ENCODE measurements around the gene HIF1A. TPM values are rescaled to one million over a fixed set of nuclear protein-coding genes. Genes with fewer than 3 reads are reported as not detected.
A peak's percentile ranks its signal among the peaks of the same experiment; 100 is the strongest.

The HIF1A gene
- total RNA-seq, 1 donor from 2014 or later = 660 TPM

DNA sequence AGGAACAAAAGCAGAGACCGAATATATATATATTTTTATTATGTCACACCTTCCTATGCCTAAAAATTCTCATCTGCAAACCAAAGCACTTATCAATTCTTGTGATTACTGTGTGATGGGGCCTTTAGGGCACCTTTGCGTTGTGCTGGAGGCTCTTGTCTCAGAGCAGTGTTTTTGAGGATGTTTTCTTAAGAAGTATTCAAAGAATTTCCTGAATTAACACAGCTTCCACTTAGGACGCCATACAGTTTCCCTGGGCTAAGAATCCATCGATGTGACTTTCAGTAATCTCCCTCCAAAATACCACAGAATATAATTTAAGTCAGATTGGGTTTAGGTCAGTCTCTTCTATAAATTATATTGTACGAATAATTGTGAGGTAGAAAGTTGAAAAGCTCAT, 22.0 kb upstream of the HIF1A start:
- TF ChIP-seq, protein P1, sequence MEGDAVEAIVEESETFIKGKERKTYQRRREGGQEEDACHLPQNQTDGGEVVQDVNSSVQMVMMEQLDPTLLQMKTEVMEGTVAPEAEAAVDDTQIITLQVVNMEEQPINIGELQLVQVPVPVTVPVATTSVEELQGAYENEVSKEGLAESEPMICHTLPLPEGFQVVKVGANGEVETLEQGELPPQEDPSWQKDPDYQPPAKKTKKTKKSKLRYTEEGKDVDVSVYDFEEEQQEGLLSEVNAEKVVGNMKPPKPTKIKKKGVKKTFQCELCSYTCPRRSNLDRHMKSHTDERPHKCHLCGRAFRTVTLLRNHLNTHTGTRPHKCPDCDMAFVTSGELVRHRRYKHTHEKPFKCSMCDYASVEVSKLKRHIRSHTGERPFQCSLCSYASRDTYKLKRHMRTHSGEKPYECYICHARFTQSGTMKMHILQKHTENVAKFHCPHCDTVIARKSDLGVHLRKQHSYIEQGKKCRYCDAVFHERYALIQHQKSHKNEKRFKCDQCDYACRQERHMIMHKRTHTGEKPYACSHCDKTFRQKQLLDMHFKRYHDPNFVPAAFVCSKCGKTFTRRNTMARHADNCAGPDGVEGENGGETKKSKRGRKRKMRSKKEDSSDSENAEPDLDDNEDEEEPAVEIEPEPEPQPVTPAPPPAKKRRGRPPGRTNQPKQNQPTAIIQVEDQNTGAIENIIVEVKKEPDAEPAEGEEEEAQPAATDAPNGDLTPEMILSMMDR (IDR thresholded peaks at IDR 0.05) = no peak
- Mint-ChIP-seq H3K36me3 (ENCODE audit: low read depth) (no peaks in the 10 kb centered on the region), H3K27me3 (ENCODE audit: low read depth) (no peaks in the 10 kb centered on the region), H3K4me1 (ENCODE audit: low read depth) (peaks cover 11% of the 10 kb centered on the region), H3K4me3 (ENCODE audit: unreplicated experiment) (no peak overlapping the region), H3K9me3 (ENCODE audit: low read depth) (no peaks in the 10 kb centered on the region), H3K27ac (ENCODE audit: unreplicated experiment) (no peak overlapping the region)
- no peak for DNase-seq (ENCODE audit: low spot score)

DNA sequence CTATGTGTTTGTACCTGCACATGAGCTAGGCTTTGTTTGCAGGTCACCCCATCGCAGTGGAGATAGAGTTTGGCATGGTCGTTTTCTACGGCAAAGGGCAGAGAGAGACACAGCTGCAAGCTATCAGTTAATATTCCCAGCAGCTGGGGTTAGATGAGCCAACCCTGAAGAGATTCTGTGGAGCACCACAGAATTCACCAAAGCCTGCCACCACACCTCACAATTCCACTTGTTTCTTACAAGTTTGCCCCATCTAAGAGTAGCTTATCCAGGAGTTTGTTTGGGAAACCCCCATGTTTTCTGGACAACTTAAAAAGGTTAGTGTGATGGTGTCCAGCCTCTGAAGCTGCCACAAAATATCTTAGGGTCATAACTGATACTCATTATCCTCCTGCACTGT, 20.0 kb upstream of the HIF1A start:
- TF ChIP-seq, protein P1 (IDR thresholded peaks at IDR 0.05) = no peak
- H3K9me3 Mint-ChIP-seq (ENCODE audit: low read depth) = no peaks in the 10 kb centered on the region
- H3K4me3 Mint-ChIP-seq (ENCODE audit: unreplicated experiment) = no peak overlapping the region
- no peaks in the 10 kb centered on the region for H3K36me3 Mint-ChIP-seq (ENCODE audit: low read depth)
- no peaks in the 10 kb centered on the region for H3K27me3 Mint-ChIP-seq (ENCODE audit: low read depth)
- no peak for DNase-seq (ENCODE audit: low spot score)
- H3K27ac Mint-ChIP-seq (ENCODE audit: unreplicated experiment) = no peak overlapping the region
- H3K4me1 Mint-ChIP-seq (ENCODE audit: low read depth) = peaks cover 19% of the 10 kb centered on the region

DNA sequence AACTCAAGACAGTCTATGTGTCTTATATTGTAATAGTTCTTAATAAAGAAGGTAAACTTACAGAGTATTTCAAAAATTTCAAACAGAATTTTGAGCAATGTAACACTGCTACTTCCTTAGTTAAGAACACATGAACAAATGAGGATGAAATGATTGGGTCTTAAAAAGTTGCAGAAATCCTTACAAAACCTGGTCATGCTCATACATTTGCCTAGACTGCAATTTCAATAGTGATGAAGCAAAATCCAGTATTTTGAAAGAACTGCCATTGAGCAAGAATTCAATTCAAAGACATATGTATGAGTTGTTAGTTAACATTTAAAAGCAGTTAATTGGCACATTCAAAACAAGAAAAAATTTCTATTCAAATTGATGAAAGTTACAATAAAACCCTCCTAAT, 17.8 kb upstream of the HIF1A start:
- TF ChIP-seq, protein P1 (IDR thresholded peaks at IDR 0.05) = no peak
- H3K4me1 Mint-ChIP-seq (ENCODE audit: low read depth) = peaks cover 28% of the 10 kb centered on the region
- DNase-seq (ENCODE audit: low spot score) = no peak
- H3K4me3 Mint-ChIP-seq (ENCODE audit: unreplicated experiment) = no peak overlapping the region
- H3K27ac Mint-ChIP-seq (ENCODE audit: unreplicated experiment) = no peak overlapping the region
- H3K9me3 Mint-ChIP-seq (ENCODE audit: low read depth) = no peaks in the 10 kb centered on the region
- H3K36me3 Mint-ChIP-seq (ENCODE audit: low read depth) = no peaks in the 10 kb centered on the region
- no peaks in the 10 kb centered on the region for H3K27me3 Mint-ChIP-seq (ENCODE audit: low read depth)

DNA sequence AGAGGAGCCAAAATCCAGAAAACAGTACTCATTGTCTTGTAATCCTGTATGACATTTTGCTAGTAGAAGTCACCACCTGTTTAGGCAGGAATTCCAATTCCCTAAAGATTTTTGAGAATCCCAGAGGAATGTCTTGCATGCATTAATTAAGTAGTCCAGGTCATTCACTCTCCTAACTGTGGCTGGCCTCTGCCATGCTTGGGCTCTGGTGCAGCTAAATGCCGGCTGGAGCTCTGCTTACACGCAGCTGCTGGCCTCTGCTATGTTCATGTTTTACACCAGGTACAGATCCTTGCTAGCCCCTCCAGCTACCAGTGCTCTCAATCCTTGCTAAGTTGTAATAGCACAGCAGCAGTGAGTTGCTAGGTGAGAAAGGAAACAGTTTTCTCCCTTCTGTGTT, 16.3 kb upstream of the HIF1A start:
- H3K36me3 Mint-ChIP-seq (ENCODE audit: low read depth) = no peaks in the 10 kb centered on the region
- TF ChIP-seq, protein P1 (IDR thresholded peaks at IDR 0.05) = no peak
- DNase-seq (ENCODE audit: low spot score) = no peak
- no peaks in the 10 kb centered on the region for H3K9me3 Mint-ChIP-seq (ENCODE audit: low read depth)
- H3K4me3 Mint-ChIP-seq (ENCODE audit: unreplicated experiment) = no peak overlapping the region
- peaks cover 23% of the 10 kb centered on the region for H3K4me1 Mint-ChIP-seq (ENCODE audit: low read depth)
- no peaks in the 10 kb centered on the region for H3K27me3 Mint-ChIP-seq (ENCODE audit: low read depth)
- peak overlapping the region; percentile 27 for H3K27ac Mint-ChIP-seq (ENCODE audit: unreplicated experiment)

DNA sequence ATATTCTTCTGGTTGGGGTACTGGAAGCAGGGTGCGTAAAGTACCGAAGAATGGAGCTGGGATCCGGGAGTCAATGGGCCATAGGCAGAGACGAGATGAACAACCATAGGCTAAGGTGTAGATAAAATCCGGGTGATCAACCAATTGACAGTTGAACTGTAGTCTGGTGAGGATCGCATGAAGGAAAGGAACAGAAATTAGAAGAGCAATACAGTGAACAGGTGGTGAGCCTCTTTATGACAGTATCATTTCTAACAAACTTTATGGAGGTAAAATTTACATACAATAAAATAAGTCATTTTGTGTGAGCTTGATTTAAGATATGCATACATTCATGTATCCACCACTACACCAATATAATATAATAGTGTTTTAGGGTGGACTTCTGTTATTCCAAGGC, 13.9 kb upstream of the HIF1A start:
- no peak overlapping the region for H3K27ac Mint-ChIP-seq (ENCODE audit: unreplicated experiment)
- peaks cover 27% of the 10 kb centered on the region for H3K4me1 Mint-ChIP-seq (ENCODE audit: low read depth)
- no peak overlapping the region for H3K4me3 Mint-ChIP-seq (ENCODE audit: unreplicated experiment)
- H3K27me3 Mint-ChIP-seq (ENCODE audit: low read depth) = no peaks in the 10 kb centered on the region
- TF ChIP-seq, protein P1 (IDR thresholded peaks at IDR 0.05) = no peak
- no peaks in the 10 kb centered on the region for H3K36me3 Mint-ChIP-seq (ENCODE audit: low read depth)
- H3K9me3 Mint-ChIP-seq (ENCODE audit: low read depth) = no peaks in the 10 kb centered on the region
- DNase-seq (ENCODE audit: low spot score) = no peak

Data from chondrocyte (in vitro differentiated cells).